ENCODE measurements around the gene SLC34A1.
A peak's percentile ranks its signal among the peaks of the same experiment; 100 is the strongest.
"Not testable (repeated sequence)": the region's sequence is repeated elsewhere in the genome, so short reads cannot be mapped to it uniquely, and the experiment has no call there.

Gene SLC34A1

GRCh38 chr5:177372034-177372896, 12.0 kb upstream of the SLC34A1 start:
- Histone ChIP-seq H3K4me3 (ENCODE audit: low read length) (no peak overlapping the region), H3K36me3 (ENCODE audit: insufficient read depth, low read length) (no peaks in the 10 kb centered on the region), H3K27me3 (ENCODE audit: control insufficient read depth, insufficient read depth, low read length) (no peaks in the 10 kb centered on the region)

DNA sequence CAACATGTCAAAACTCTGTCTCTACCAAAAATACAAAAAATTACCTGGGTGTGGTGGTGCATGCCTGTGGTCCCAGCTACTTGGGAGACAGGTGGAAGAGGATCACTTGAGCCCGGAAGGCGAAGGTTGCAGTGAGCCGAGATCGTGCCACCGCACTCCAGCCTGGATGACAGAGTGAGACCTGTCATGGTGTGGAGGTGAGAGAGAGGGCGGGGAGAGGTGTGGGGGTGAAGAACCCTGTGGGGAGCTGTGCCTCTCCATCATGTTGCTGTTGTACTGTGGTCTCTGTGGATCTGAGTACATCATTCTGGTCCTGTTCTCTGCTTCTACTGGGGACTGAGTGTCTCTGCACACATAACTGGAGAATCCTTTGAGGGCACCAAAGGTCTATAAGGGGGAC, 11.3 kb upstream of the SLC34A1 start:
- no peak overlapping the region for H3K4me3 ChIP-seq (ENCODE audit: low read length)
- H3K9ac ChIP-seq (ENCODE audit: low read depth, low read length): no peak overlapping the region

More at GRCh38 chr5:177372034-177372896, 12.0 kb upstream of the SLC34A1 start:
- Histone ChIP-seq H3K9ac (ENCODE audit: low read depth, low read length) (no peak overlapping the region), H3K4me1 (ENCODE audit: control insufficient read depth, insufficient read depth, low read length) (peaks cover 21% of the 10 kb centered on the region), H3K9me3 (replicated peaks; ENCODE audit: low read length) (no peaks in the 10 kb centered on the region), H3K4me2 (ENCODE audit: low read length) (peak overlapping the region; percentile 80)

DNA sequence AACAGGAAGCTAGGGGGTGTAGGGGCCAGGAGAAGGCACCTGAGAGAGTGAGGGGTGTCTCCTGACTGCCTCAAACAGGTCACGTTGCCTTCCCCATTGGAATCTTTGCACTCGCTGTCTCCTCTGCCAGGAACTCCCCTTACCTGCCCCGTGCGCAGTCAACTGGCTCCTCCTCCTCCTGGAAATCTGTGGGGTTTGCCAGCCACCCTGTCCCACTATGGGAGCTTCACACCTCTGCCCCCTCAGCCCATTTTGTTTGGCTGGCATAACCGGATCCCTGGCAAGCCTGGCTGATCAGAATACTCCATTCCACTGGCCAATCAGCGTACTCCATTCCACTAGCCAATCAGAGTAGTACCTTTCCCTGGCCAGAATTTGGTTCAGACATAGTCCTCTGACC, 10.4 kb upstream of the SLC34A1 start:
- Histone ChIP-seq H3K9ac (ENCODE audit: low read depth, low read length) (no peak overlapping the region), H3K9me3 (replicated peaks; ENCODE audit: low read length) (no peaks in the 10 kb centered on the region), H3K36me3 (ENCODE audit: insufficient read depth, low read length) (no peaks in the 10 kb centered on the region), H3K4me2 (ENCODE audit: low read length) (no peak overlapping the region), H3K4me3 (ENCODE audit: low read length) (no peak overlapping the region), H3K27me3 (ENCODE audit: control insufficient read depth, insufficient read depth, low read length) (no peaks in the 10 kb centered on the region), H3K4me1 (ENCODE audit: control insufficient read depth, insufficient read depth, low read length) (peaks cover 16% of the 10 kb centered on the region)

More for the DNA sequence above, 11.3 kb upstream of the SLC34A1 start:
- H3K4me2 ChIP-seq (ENCODE audit: low read length): no peak overlapping the region
- no peaks in the 10 kb centered on the region for H3K9me3 ChIP-seq (replicated peaks; ENCODE audit: low read length)
- H3K27me3 ChIP-seq (ENCODE audit: control insufficient read depth, insufficient read depth, low read length): no peaks in the 10 kb centered on the region
- peaks cover 16% of the 10 kb centered on the region for H3K4me1 ChIP-seq (ENCODE audit: control insufficient read depth, insufficient read depth, low read length)
- no peaks in the 10 kb centered on the region for H3K36me3 ChIP-seq (ENCODE audit: insufficient read depth, low read length)

DNA sequence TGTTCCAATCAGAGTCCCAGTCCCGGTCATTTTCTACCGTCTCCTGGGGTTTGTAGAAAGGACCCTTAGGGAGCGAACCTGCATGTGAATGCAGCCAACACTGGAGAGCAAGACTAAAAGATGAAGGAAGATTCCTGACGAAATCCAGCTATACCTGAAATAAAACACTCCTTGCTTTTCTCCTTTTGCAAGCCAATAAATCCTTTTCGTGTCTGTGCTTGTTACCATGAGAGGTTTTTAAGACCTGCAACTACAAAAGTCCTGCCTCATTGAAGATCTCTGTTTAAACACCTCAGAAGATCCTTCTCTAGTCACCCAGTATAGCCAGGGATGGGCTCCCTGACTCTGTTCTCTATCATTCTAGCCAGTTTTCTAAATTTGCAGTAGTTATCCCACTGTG, 10.0 kb upstream of the SLC34A1 start:
- Histone ChIP-seq H3K27me3 (ENCODE audit: control insufficient read depth, insufficient read depth, low read length) (no peaks in the 10 kb centered on the region), H3K9me3 (replicated peaks; ENCODE audit: low read length) (no peaks in the 10 kb centered on the region), H3K9ac (ENCODE audit: low read depth, low read length) (no peak overlapping the region), H3K4me2 (ENCODE audit: low read length) (no peak overlapping the region), H3K36me3 (ENCODE audit: insufficient read depth, low read length) (no peaks in the 10 kb centered on the region), H3K4me1 (ENCODE audit: control insufficient read depth, insufficient read depth, low read length) (peaks cover 17% of the 10 kb centered on the region), H3K4me3 (ENCODE audit: low read length) (no peak overlapping the region)

GRCh38 chr5:177375516-177375915, 8.7 kb upstream of the SLC34A1 start:
- H3K4me2 ChIP-seq (ENCODE audit: low read length); H3K27me3 ChIP-seq (ENCODE audit: control insufficient read depth, insufficient read depth, low read length); H3K9ac ChIP-seq (ENCODE audit: low read depth, low read length); H3K36me3 ChIP-seq (ENCODE audit: insufficient read depth, low read length); H3K4me3 ChIP-seq (ENCODE audit: low read length); H3K9me3 ChIP-seq (replicated peaks; ENCODE audit: low read length): not testable (repeated sequence)
- H3K4me1 ChIP-seq (ENCODE audit: control insufficient read depth, insufficient read depth, low read length): peaks cover 22% of the 10 kb centered on the region

- Histone ChIP-seq H3K36me3 (ENCODE audit: insufficient read depth, low read length) (no peaks in the 10 kb centered on the region), H3K4me1 (ENCODE audit: control insufficient read depth, insufficient read depth, low read length) (peaks cover 21% of the 10 kb centered on the region), H3K9me3 (replicated peaks; ENCODE audit: low read length) (no peaks in the 10 kb centered on the region), H3K9ac (ENCODE audit: low read depth, low read length) (no peak overlapping the region), H3K27me3 (ENCODE audit: control insufficient read depth, insufficient read depth, low read length) (peaks cover 4% of the 10 kb centered on the region), H3K4me3 (ENCODE audit: low read length) (no peak overlapping the region), H3K4me2 (ENCODE audit: low read length) (no peak overlapping the region)
These were observed 8.1 kb upstream of the SLC34A1 start for GRCh38 chr5:177376107-177376506.

DNA sequence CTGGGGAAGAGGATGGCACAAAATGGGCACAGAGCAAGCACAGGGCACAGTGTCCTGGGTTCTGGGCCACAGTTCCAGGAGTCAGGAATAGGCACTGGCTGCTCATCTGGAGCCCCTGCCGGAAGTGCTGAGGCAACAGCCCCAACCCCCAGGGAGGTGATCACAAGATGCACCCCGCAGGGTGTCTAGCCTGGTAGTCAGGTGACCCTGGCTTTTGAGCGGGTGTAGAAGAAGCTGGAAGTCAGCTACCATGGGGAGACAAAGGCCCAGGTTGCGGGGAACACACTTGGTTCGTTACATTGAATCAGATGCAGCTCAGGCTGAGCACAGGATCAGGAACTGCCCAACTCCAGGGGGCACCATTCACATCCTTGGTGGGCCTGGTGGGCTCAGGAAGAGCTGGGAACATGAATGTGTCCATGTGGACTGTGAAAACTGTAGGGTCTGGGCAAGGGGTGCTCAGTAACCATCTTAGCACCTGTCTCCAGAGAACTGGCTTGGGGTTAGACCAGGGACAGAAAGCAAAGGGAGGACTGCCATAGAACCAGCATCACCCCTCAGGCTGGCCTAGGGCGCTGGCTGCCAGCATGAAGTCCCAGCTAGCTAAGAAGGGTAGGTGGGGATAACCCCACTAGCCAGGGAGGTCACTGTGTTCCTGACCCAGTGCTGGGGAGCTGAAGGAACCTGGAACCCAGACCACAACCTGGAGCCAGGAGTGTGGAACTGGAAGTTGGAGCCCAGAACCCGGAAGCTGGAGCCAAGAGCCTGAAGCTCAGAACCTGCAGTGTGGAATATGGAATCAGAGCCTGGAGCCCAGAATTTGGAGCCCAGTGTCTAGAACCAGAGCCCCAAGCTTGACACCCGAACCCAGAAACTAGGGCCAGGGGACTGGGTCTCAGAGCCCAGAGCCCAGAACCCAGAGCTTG, 6.1 kb upstream of the SLC34A1 start:
- Histone ChIP-seq H3K4me1 (ENCODE audit: control insufficient read depth, insufficient read depth, low read length) (peaks cover 6% of the 10 kb centered on the region), H3K4me2 (ENCODE audit: low read length) (no peak overlapping the region), H3K9ac (ENCODE audit: low read depth, low read length) (no peak overlapping the region), H3K9me3 (replicated peaks; ENCODE audit: low read length) (no peaks in the 10 kb centered on the region), H3K4me3 (ENCODE audit: low read length) (no peak overlapping the region), H3K36me3 (ENCODE audit: insufficient read depth, low read length) (no peaks in the 10 kb centered on the region), H3K27me3 (ENCODE audit: control insufficient read depth, insufficient read depth, low read length) (peaks cover 8% of the 10 kb centered on the region)

- Histone ChIP-seq H3K27me3 (ENCODE audit: control insufficient read depth, insufficient read depth, low read length) (peaks cover 15% of the 10 kb centered on the region), H3K36me3 (ENCODE audit: insufficient read depth, low read length) (no peaks in the 10 kb centered on the region), H3K4me1 (ENCODE audit: control insufficient read depth, insufficient read depth, low read length) (peaks cover 6% of the 10 kb centered on the region), H3K9me3 (replicated peaks; ENCODE audit: low read length) (no peaks in the 10 kb centered on the region), H3K4me2 (ENCODE audit: low read length) (no peak overlapping the region), H3K4me3 (ENCODE audit: low read length) (no peak overlapping the region), H3K9ac (ENCODE audit: low read depth, low read length) (no peak overlapping the region)
These were observed 5.0 kb upstream of the SLC34A1 start for GRCh38 chr5:177378884-177379883.

GRCh38 chr5:177380805-177381126, 3.5 kb upstream of the SLC34A1 start:
- Histone ChIP-seq H3K4me3 (ENCODE audit: low read length) (no peak overlapping the region), H3K9me3 (replicated peaks; ENCODE audit: low read length) (no peaks in the 10 kb centered on the region), H3K9ac (ENCODE audit: low read depth, low read length) (no peak overlapping the region), H3K4me2 (ENCODE audit: low read length) (no peak overlapping the region), H3K27me3 (ENCODE audit: control insufficient read depth, insufficient read depth, low read length) (peaks cover 25% of the 10 kb centered on the region), H3K4me1 (ENCODE audit: control insufficient read depth, insufficient read depth, low read length) (peaks cover 6% of the 10 kb centered on the region), H3K36me3 (ENCODE audit: insufficient read depth, low read length) (no peaks in the 10 kb centered on the region)

- Histone ChIP-seq H3K27me3 (ENCODE audit: control insufficient read depth, insufficient read depth, low read length) (peaks cover 36% of the 10 kb centered on the region), H3K9ac (ENCODE audit: low read depth, low read length) (no peak overlapping the region), H3K36me3 (ENCODE audit: insufficient read depth, low read length) (no peaks in the 10 kb centered on the region), H3K9me3 (replicated peaks; ENCODE audit: low read length) (no peaks in the 10 kb centered on the region), H3K4me1 (ENCODE audit: control insufficient read depth, insufficient read depth, low read length) (peaks cover 6% of the 10 kb centered on the region), H3K4me2 (ENCODE audit: low read length) (no peak overlapping the region), H3K4me3 (ENCODE audit: low read length) (no peak overlapping the region)
These were observed 1.7 kb upstream of the SLC34A1 start for GRCh38 chr5:177382423-177383029.
